HL-60 (cell line): ENCODE measurements around the gene KRT33A.

Source experiments
- DNase-seq, 2 experiments: peaks; one replicate each; pipeline ENCODE4 v3.0.0-alpha.2; 2010 to 2020; ENCODE audit warnings: low read depth in 1 of 2, low spot score in 1 of 2
- H3K27ac ChIP-seq: fragments of 250-450 bp; sonication (Bioruptor Pico); replicated peaks from 2 replicates; pipeline ENCODE4 v1.5.1; 2020; ENCODE audit warnings: mild to moderate bottlenecking, moderate library complexity
- H3K27me3 ChIP-seq: fragments of 250-450 bp; sonication (Bioruptor Pico); 2 replicates; pipeline ENCODE4 v1.5.1; 2021; ENCODE audit warnings: mild to moderate bottlenecking, moderate library complexity; ENCODE audit not compliant: insufficient read depth, poor library complexity, severe bottlenecking
- H3K4me3 ChIP-seq: replicated peaks from 2 replicates; pipeline ENCODE4 v1.5.1; 2011; ENCODE audit warnings: mild to moderate bottlenecking, control low read depth, low read length; ENCODE audit not compliant: insufficient read depth
- CTCF ChIP-seq: IDR thresholded peaks from one replicate; pipeline ENCODE4 v1.5.1; 2011; ENCODE audit warnings: low read length, control low read depth, inconsistent platforms; ENCODE audit not compliant: insufficient read depth
- GABPA ChIP-seq: IDR thresholded peaks from 2 replicates; pipeline ENCODE4 v1.6.1; 2012; ENCODE audit warnings: low read depth
- POLR2AphosphoS5 ChIP-seq: IDR thresholded peaks from 2 replicates; pipeline ENCODE4 v1.6.1; 2012; ENCODE audit warnings: low read depth
- REST ChIP-seq: IDR thresholded peaks from 2 replicates; pipeline ENCODE4 v1.6.1; 2012; ENCODE audit warnings: low read depth; ENCODE audit not compliant: insufficient replicate concordance
- SPI1 ChIP-seq: IDR thresholded peaks from 2 replicates; pipeline ENCODE4 v1.6.1; 2012; ENCODE audit warnings: low read depth, mild to moderate bottlenecking, borderline replicate concordance

Gene KRT33A

GRCh38 chr17:41315204-41315794, 35.3 kb downstream of the KRT33A start, which contains the start of gene KRTAP17-1:
Gene KRTAP17-1, minus strand, starts transcription at chr17:41315710. Its CDS starts 60 bp downstream, at chr17:41315650.
- H3K27ac ChIP-seq: no peak within 1 kb of the TSS
- no peak for DNase-seq
- H3K27me3 ChIP-seq: no peaks in the 10 kb centered on the region
- TF ChIP-seq CTCF (no peak), POLR2AphosphoS5 (no peak), GABPA (no peak), SPI1 (no peak), REST (no peak)
- H3K4me3 ChIP-seq: no peak within 1 kb of the TSS

- no peaks in the 10 kb centered on the region for H3K27me3 ChIP-seq
- H3K4me3 ChIP-seq: no peak overlapping the region
- TF ChIP-seq CTCF: no peak
- no peak for TF ChIP-seq POLR2AphosphoS5
- no peak for TF ChIP-seq REST
- TF ChIP-seq SPI1: no peak
- TF ChIP-seq GABPA: no peak
- no peak for DNase-seq
- no peak overlapping the region for H3K27ac ChIP-seq
These were observed 39.5 kb downstream of the KRT33A start for GRCh38 chr17:41311111-41311510.

- Histone ChIP-seq H3K27me3 (no peaks in the 10 kb centered on the region), H3K27ac (peak within 1 kb of the TSS; percentile 53), H3K4me3 (peak within 1 kb of the TSS; percentile 9)
- no peak for DNase-seq
- TF ChIP-seq POLR2AphosphoS5 (no peak), CTCF (no peak), SPI1 (no peak), GABPA (no peak), REST (no peak)
These were observed 41.7 kb downstream of the KRT33A start, which contains the start of gene KRTAP16-1 for GRCh38 chr17:41308918-41309359. Gene KRTAP16-1, minus strand, starts transcription at chr17:41309309. Its CDS starts 56 bp downstream, at chr17:41309253.
